ENCODE measurements around the gene GRID1.

Gene GRID1

DNA sequence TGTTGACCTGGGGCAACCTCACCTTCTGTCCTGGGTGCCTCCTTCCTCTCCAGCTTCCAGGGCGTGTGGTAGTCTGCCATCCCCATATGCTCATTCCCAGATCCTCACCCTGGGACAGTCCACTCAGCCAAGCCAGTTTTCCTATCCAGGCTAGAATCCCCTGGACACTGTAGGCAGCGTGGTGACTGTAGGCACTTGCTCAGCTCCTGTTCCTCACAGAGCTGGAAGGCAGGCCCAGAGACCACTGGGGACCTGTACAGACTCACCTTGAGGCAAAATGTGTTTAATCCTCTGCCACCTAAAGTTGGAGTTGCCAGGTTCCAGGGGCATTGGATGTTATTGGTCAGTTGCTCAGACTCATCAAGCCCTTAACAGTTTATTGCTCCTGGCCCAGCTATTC lies 2.4 kb upstream of the GRID1 start:
- DNase-seq: no peak

GRCh38 chr10:86368046-86368445 lies 1.5 kb upstream of the GRID1 start:
- no peak for DNase-seq

DNA sequence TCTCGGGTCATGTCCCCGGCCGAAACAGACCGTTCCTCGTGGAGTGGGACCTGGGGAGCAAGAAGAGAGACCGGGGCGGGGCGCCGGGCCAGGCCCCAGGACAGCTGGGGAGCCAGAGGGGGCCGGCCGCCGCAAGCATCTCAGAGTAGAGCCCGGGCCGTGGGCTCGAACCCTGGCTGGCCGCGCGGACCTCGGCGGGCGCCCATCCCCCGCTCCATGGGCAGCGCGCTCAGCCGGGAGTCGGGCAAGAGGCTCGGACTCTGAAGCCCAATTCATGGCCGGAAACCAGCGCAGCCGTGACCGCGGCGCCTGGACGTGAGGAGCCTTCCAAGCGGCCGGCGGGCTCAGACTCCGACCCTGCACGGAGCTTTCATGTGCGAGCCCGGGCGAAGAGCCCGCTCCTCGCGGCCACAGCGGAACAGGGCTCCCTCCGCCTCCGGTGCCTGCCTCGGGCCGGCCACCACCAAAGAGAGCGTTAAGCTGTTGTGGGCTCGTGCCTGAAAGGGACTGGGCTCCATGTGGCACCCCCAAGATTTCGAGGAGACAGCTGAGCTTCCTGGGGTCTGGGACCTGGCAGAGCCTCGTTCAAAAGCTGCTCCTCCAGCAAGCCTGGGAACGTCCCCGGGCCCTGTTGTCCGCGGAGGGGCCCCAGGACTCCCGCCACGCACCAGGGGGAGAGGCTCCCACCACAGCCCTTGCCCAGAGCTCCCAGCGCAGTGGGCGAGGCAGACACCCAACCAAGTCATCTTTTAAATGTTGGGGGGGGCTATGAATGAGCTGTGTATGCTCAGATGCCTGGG lies 757 bp upstream of the GRID1 start:
- DNase-seq: no peak

GRCh38 chr10:86366902-86367151 lies 232 bp upstream of the GRID1 start:
- no peak for DNase-seq

GRCh38 chr10:86365346-86366032 lies 1.1 kb downstream of the GRID1 start:
- no peak for DNase-seq

DNA sequence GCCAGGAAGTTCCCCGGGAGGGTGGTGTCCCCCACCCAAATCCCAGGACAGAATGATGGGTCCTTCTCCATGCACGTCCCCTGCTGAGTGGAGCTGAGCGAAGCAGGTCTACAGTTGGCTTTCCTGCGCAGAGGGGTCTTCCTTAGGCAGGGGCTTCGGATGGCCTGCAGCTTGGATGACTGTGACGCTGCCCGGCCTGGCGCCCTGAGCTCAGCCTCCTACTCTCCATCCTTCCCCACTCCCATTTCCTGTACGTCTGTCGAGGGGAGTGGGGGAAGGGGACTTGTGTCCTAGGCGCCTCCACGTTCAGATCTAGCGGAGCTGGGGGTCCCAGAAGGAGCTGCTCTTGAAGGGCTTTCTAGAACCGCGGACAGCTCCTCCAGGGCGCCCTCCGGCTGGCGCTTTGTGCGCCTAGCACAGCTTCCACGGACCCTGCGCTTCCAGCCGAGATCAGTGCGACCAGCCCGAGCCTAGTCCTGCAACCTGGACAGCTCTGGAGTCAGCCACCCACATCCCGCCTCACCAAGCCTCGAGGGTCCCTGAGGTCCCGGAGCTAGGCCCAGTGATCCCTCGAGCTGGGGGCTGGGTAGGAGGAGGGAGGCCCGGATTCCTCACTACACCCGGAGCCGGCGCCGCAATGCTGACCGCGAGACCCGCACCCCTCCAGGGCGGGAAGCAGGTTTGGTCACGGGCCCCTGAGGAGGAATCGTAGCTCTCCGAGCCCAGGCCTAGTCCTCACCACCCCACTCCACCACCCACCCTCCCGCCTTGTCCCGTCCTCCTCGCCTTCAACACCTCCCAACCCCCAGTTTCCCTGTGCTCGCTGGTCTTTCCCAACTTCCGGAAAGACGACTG lies 1.9 kb downstream of the GRID1 start:
- DNase-seq: no peak

GRCh38 chr10:86363833-86364490 lies 2.6 kb downstream of the GRID1 start:
- DNase-seq: no peak

GRCh38 chr10:86363184-86363832 lies 3.3 kb downstream of the GRID1 start:
- no peak for DNase-seq

GRCh38 chr10:86362586-86363183 lies 3.9 kb downstream of the GRID1 start:
- DNase-seq: no peak

DNA sequence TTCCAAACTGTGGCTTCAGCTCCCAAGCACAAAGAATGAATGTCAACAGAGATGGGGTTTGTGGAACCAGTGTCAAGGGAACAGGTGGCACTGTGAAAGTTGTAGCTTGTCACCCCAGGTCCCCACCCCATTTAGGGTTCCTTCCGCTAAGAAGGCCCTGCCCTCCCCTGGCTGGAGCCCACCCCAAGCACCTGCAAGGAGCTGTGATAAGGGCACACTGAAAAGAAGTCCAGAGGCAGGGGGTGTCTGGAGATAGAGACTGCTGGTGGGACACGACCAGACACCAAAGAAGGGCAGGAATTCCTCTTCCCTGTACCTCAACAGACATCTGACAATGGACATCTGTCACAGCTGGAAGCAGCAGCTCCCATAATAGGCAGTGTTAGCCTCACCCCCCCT lies 4.5 kb downstream of the GRID1 start:
- DNase-seq: no peak

DNA sequence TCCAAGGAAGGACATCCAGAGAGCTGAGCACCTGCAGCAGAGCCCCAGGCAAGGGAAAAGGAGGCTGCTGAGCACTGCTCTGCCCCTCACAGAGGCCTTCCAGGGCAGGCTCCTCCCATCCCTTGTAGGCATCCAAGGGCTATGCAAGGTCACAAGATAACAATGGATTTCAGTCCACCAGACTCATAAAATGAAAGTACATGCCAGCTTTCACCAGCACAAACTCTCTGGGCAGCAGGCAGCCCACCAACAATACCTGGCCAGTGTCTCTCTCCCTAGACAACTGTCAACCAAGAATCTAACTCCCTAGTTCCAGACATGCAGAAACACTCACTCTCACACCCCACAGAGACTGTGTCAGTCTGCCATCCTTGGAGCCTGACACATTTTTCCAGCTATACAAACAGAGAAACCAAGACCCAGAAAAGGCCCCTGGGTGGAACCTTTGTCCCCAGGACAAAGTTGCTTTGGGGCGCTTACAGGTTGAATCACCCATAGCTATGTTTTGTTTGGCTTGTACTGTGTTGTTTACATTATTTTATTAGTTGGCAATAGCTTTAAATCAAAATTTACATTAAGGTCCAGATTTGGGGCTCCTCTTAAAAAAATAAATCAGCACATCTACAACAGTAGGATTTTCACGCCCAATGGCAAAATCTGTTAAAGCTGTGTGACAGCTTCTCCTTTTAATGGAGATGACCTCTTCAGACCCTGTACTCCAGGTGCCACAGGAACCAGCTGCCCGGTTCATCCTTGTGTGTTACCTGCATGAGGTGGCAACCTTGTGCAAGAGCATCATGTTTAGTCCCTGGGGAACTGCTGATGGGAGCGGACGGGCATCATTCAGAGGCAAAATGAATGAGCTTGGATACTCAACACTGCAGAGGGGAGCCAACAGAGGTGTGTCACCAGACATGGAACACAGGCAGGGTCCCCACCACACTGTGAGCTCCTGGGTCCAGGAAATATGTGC lies 5.2 kb downstream of the GRID1 start:
- DNase-seq: no peak

GRCh38 chr10:86360657-86361056 lies 5.9 kb downstream of the GRID1 start:
- no peak for DNase-seq

- no peak for DNase-seq
These were observed 6.6 kb downstream of the GRID1 start for GRCh38 chr10:86359954-86360353.

DNA sequence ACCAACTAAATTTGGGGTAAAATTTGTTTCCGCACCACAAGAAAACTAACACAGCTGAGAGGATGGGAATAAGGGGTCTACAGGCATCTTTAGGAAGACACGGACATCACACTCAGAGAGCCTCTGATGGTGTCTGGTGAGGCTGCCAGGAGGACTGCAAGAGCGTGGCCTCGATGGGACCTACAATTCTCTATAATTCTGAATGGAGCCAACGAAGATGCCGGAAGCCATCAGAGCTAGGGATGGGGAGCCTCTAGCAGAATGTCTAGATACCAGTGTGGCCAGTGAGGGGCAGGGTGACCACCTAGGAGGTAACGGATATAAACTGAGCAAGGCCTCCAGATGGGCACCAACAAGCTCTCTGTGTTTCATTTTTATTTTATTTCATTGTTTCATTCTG lies 7.5 kb downstream of the GRID1 start:
- DNase-seq: no peak

DNA sequence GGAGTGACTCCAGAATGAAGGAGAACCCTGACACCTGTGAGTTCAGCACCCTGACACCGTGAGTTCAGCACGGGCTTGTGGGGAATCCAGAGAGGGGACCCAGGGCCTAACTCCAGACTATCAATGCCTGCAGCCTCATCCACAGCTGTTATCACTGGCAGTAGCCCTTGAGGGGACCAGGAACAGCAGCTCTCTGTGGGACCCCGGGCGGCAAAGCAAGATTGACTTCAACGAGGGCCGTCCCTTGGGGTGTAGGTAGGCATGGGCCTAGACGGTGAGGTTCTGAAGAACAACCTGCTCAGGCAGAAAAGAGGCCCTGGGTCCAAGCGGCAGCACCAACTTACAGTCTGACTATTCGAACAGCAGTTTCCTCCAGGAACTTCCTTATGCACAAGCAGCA lies 8.9 kb downstream of the GRID1 start:
- no peak for DNase-seq

DNA sequence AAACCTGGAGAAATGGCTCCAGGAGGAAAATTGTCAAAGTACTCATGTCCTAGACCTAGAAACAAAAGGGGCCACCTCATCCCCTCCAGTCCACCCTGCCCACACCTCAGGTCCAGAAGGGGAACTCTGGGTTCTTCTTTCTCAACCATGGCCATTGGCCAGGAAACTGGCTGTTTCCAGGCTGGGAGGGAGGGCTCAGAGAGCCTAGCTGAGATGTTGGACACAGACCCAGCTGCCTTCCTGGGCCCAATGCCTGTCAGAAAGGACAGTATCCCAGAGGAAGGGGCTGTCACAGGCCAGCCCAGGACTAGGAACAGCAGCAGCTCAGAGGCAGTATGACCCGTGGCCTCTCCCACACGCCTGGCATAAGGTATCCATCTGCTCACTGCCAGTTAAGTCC lies 9.6 kb downstream of the GRID1 start:
- no peak for DNase-seq

DNA sequence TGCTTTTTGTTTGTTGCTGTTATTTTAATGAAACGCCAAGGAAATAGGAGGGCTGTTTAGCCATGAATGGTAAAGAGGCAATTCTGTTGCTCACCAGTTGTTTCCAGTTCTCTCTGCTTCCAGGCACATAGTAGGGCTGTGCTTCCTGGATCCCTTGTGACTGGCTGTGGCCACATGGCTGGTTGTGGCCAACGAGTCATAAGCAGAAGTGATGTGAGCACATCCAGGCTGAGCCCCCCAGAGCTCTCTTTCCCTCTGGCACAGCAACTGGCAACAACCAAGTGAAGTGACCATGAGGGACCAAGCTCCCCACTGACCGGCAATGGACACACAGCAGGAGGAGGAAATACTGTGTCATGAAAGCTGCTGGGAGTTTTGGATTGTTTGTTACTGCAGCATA lies 10.3 kb downstream of the GRID1 start:
- DNase-seq: no peak

GRCh38 chr10:86355571-86356038 lies 11.0 kb downstream of the GRID1 start:
- no peak for DNase-seq

DNA sequence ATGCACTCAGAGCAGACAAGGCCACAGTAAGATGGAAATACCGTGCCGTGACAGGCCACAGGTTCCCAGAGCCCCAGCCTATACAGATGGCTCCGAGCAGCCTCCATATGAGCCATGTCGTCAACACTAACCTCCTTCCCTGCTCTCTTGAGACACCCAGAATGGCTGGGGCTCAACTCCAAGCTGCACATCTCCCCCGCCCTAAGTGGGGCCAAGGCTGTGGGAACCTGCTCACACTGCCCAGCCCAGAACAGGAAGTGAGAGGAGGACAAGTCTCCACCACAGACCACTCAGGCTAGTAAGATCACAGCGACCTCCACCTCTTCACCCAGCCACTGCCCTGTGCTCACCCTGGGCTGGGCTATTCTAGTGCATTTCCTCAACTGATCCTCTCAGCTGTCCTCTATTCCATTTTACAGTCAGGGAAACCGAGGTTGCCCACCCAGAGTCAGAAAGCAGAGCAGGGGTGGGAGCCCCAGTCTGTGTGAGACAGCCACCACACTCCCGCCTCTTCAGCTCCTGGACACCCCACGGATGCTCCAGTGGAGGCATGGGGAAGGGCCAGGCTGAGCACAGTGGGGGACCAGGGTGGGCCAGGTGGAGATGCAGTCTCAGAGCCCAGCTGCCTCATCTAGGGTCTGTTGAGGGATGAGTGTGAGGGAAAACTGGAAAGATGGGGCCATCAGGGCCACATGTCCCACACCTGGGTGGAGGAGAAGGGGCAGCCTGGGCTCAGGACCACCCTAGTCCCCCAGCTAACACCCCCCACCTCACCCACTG lies 11.6 kb downstream of the GRID1 start:
- DNase-seq: peak; percentile 10
